Measurements from ENCODE around the gene ARHGAP26.

- TF ChIP-seq CTCF (IDR thresholded peaks at IDR 0.05) (no peak), POLR2AphosphoS5 (IDR thresholded peaks at IDR 0.05) (no peak), POLR2A (IDR thresholded peaks at IDR 0.05) (no peak)
These were observed 450.6 kb downstream of the ARHGAP26 start for GRCh38 chr5:143220748-143221251.
